Endometrium (tissue), 2 donors: ENCODE measurements around the gene B4GALT6.

Experiments
- FAIRE-seq: peaks from 2 replicates; lab custom pipeline; 2012; peaks lifted over from hg19 to GRCh38; lab: Jason Lieb, UNC
- donor health status: control.
- donor health status: control.

Gene B4GALT6

DNA sequence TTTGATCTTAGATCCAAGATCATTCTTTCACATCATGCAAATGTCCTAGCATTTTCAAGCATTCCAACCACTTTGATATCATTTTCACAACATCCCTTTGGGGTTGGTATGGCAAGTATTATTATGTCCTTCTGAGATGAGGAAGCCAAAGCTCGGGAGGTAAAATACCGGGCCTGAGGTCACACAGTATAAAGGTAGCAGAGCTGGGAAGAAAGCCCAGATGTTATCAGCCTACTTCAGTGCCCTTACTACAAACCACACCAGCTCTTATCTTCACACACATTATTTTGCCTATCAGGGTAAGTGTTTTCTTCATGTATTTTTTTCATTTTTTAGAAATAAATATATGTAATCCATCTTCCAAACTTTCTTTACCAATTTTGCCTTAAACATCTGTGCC, 4.2 kb upstream of the B4GALT6 start:
- FAIRE-seq: no peak

DNA sequence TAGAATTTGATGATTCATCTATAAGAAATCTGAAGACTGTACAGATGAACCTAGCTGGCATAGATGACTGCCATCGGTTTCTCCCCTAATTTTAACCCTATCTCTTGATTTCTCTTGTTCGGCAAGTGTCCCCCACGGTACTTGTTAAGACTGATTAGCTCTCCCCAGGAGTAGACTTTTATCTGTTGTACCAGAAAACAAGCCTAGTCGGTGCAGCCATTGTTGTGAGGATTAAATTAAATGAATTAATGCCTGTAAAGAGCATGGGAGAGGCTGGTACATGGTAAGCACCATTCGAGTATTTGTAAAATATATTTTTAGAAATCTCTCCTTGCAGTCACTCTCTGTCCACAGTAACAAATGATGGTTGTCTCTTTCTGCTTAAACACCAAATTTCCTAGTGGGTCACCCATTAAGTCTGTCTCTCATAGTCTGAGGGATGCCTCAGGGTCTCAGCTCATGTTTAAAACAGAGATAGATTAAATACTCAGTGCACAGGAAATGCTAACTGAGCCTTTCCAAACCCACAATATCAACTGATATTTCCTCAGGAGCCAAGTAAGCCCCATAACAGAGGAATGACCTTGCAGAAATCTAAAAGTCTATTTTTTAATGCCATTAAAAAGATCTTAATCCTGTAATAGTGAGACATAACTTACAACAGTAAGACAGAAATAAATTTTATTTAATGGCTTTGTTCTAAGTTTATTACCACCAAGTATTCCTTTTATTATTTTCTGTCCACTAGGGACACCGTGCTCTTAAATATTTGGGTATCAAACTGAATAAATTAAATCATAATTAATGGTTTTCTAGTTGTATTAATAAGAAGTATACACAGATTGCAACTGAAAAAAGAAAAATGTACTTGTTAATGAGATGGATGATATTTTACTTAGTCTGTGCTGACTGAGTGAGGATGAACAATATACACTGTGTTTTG, 2.9 kb upstream of the B4GALT6 start:
- peak; percentile 81 for FAIRE-seq

GRCh38 chr18:31686572-31686971, 2.2 kb upstream of the B4GALT6 start:
- no peak for FAIRE-seq

DNA sequence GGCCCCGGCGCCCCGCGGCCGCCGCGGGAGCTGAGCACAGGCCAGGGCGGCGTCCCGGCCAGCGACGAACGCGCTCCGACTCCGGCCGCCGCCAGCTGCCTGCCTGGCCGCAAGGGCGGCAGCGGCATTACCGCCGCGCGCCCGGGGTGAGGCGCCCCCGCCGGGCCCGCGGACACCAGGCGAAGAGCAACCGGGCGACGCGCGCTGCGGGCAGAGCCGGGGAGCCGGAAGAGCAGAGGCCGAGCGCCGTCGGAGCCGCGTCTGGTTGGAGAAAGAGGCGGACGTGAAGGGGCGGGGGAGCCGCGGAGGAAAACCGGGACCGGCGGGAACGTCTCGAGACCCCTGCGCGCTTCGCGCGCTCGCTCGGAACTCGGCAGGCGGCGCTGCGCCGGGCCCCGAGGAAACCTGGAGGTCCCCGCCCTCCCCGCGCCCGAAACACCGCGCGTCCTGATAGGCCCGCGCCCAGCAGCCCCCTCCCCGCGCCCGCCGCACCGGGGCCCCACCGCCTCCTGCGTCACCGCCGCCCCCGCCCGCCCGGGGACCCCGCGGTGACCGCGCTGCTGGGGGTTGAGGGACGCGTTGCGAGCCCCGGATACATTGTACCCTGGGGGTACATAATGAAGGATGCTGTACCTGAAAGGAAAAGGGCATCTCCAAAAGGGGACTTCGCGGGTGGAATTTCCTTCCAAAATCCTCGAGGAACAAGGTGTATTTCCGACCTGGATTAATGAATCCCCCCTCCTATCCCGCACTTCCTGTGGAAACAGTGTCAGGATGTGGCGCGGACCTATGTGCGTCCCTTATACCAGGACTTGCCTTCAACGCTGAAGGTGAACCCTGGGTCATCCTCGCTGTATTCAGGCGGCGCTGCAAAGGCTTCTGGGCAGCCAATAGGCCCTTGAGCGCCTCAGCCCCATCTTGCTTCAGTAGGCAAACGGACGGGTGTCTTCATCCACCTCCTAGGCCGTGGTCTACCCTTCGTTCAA, 1.0 kb upstream of the B4GALT6 start:
- no peak for FAIRE-seq

DNA sequence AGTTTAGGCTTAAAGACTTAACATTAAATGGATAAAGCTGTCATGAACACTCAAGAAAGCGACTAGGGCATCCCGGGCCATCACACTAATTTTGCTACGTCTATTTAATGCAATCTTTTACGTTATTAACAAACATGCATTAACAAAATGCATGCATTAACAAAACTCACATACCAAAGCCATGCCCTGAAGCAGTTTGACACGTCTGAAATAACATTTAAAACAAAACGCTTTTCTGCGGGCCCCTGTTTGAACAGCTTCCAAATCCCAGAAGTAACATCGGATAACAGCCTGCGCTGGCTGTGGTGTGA, 458 bp downstream of the B4GALT6 start:
- no peak for FAIRE-seq

GRCh38 chr18:31683106-31683505, 1.3 kb downstream of the B4GALT6 start:
- FAIRE-seq: no peak

- FAIRE-seq: no peak
Measured at GRCh38 chr18:31680831-31681568, 3.4 kb downstream of the B4GALT6 start.

- no peak for FAIRE-seq
Measured at GRCh38 chr18:31680433-31680811, 4.0 kb downstream of the B4GALT6 start.

- no peak for FAIRE-seq
Measured at GRCh38 chr18:31679791-31680432, 4.5 kb downstream of the B4GALT6 start.

GRCh38 chr18:31679133-31679742, 5.1 kb downstream of the B4GALT6 start:
- no peak for FAIRE-seq

DNA sequence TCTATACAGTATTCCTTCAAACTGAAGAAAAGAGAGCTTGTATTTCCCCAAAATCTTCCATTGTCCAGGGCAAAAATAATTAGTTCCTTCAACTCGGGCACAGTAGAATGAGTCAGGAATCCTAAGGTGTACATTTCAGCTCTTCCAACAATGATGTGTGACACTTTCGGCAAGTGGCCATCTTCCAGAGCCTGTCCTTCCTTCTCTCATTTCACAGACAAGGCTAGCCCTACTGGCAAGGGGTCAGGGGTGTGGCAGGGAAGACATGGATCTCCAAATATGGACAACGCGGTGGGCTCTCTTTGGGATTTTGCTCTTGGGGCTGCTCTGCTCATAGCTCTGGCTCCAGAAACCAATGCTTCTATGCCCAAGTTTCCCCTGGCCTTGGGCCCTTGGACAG, 6.0 kb downstream of the B4GALT6 start:
- no peak for FAIRE-seq

DNA sequence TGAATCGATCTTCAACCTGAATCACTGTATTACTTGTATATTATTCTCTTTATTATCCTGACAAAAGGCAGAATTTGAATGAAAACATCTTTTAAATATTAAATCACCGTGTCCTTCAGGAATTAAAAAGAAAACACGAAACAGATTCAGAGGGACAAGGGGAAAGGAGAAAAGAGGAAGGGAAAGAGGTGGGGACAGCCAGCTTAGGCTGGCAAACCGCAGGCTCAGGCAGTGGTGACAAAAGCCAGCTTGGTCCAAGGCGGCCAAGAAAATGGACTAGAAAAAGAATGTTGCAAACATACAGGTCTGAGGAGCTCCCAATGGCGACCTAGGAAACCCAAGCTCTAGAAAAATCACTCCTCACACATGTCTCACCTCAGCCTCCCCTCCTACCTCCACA, 6.8 kb downstream of the B4GALT6 start:
- no peak for FAIRE-seq

- FAIRE-seq: no peak
Measured at GRCh38 chr18:31675404-31675803, 9.0 kb downstream of the B4GALT6 start.

DNA sequence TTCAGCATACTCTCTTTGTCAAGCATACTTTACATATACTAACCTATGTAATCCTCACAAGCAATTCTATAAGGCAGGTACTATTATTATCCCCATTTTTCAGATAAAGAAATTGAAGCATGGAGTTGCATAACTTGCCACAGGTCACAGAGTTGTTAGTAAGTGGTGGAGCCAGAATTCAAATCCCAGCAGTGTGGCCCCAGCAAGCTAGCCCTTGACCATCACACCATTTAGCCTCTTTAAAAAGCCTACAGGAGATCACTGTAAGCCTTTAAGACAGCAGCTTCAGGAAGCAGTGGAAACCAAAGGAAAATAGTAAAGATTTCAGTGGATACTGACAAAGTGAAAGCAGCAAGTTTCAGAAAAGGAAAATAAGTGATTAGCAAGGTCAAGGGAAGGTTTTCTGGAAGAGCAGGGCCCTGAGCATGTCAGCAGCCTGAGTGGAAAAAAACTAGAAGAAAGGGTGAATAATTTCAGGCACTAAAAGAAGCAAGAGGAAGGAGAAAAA, 11.7 kb downstream of the B4GALT6 start:
- no peak for FAIRE-seq

GRCh38 chr18:31671951-31672350, 12.4 kb downstream of the B4GALT6 start:
- FAIRE-seq: no peak

DNA sequence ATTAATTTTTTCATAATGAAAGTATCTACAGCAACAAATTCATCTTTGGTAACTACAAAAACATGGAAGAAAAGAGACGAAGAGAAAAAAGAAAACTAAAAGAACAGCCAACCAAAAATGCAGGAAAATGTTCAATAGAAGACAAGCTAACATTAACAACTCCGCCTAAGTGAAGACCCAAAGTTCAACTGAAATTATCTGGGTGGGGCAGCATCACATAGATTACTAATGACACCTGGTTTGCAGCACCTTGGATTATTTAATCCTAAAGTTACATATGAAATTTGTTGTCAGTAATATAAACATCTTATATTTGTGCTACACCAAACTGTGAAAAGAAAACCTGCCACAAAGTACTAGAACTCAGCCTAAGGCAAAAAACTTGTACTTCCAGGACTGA, 14.8 kb downstream of the B4GALT6 start:
- FAIRE-seq: no peak

DNA sequence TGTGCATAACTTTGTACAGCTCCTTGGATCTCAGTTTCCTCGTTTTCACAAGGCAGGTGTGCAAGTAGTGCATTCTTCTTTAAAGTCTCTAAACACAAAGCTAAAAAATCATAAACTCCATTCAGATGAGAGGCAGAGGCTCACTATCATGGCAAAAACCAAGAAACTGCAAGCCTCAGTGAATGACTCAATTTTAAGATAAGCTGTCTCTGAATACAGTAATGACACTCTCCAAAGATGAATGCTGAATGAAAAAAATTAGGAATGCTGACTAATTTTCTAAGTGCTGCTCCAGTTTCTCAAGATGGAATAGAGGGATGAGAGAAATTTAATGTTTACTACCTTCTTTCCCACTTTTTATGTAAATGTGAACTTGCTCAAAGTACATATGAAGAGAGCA, 17.2 kb downstream of the B4GALT6 start:
- FAIRE-seq: no peak

- no peak for FAIRE-seq
Measured at GRCh38 chr18:31666055-31666454, 18.3 kb downstream of the B4GALT6 start.

- FAIRE-seq: no peak
Measured at GRCh38 chr18:31664101-31664500, 20.3 kb downstream of the B4GALT6 start.

GRCh38 chr18:31661965-31662364, 22.4 kb downstream of the B4GALT6 start:
- FAIRE-seq: no peak

- FAIRE-seq: no peak
Measured at GRCh38 chr18:31660763-31661162, 23.6 kb downstream of the B4GALT6 start.
